PC-3 (cell line): ENCODE data around the gene HTR4. TPM values are rescaled to one million over a fixed set of nuclear protein-coding genes. Genes with fewer than 3 reads are reported as not detected.

ENCODE experiments used
- ATAC-seq: fragments of 200-7000 bp; cut with Tn5 transposase; 2 replicates; pipeline ENCODE4 v1.9.1; 2020; ENCODE audit warnings: mild to moderate bottlenecking, moderate library complexity
- BruUV-seq: library from RNA; stranded (reverse); fragments of 400-500 nt; replicated peaks from 2 replicates; lab custom pipeline; 2021; lab: Mats Ljungman, UMichigan
- CTCF ChIA-PET: fragments of 300-600 bp; sonication (Branson Sonifier 250); formaldehyde crosslinking; loops from one replicate; lab custom pipeline; 2022; ENCODE audit warnings: antibody characterized with exemption; lab: Charles Lee
- POLR2A ChIA-PET: fragments of 300-600 bp; sonication (Branson Sonifier 250); formaldehyde crosslinking; loops from one replicate; lab custom pipeline; 2022; ENCODE audit warnings: antibody characterized with exemption; ENCODE audit not compliant: unreplicated experiment; lab: Charles Lee
- DNase-seq: peaks from one replicate; pipeline ENCODE4 v3.0.0-alpha.2; 2015
- H2AFZ ChIP-seq: fragments of 300-600 bp; sonication (generic); 2 replicates; pipeline ENCODE4 v1.6.0; 2016; ENCODE audit warnings: antibody characterized with exemption, low read length
- H3F3A ChIP-seq: fragments of 300-600 bp; sonication (generic); one replicate; pipeline ENCODE4 v1.6.0; 2017; ENCODE audit warnings: antibody characterized with exemption, low read length, control low read depth, mild to moderate bottlenecking; ENCODE audit not compliant: unreplicated experiment
- H3K27ac ChIP-seq: fragments of 300-600 bp; sonication (generic); 2 replicates; pipeline ENCODE4 v1.5.1; 2016; ENCODE audit warnings: mild to moderate bottlenecking, low read length
- H3K27me3 ChIP-seq: fragments of 300-600 bp; sonication (generic); 2 replicates; pipeline ENCODE4 v1.6.1; 2016; ENCODE audit warnings: low read length, mixed read lengths
- H3K36me3 ChIP-seq: fragments of 300-600 bp; sonication (generic); 2 replicates; pipeline ENCODE4 v1.6.1; 2016; ENCODE audit warnings: low read depth, mixed run types, low read length, mixed read lengths
- H3K4me1 ChIP-seq: fragments of 300-600 bp; sonication (generic); 2 replicates; pipeline ENCODE4 v1.5.1; 2016; ENCODE audit warnings: low read length; ENCODE audit not compliant: insufficient read depth
- H3K4me2 ChIP-seq: fragments of 300-600 bp; sonication (generic); 2 replicates; pipeline ENCODE4 v1.6.0; 2016; ENCODE audit warnings: low read length
- H3K4me3 ChIP-seq: fragments of 300-600 bp; sonication (generic); 2 replicates; pipeline ENCODE4 v1.5.1; 2016; ENCODE audit warnings: mild to moderate bottlenecking, low read length, mixed read lengths
- H3K79me2 ChIP-seq: fragments of 300-600 bp; sonication (generic); 2 replicates; pipeline ENCODE4 v1.6.1; 2017; ENCODE audit warnings: low read length, mixed read lengths
- H3K9ac ChIP-seq: fragments of 300-600 bp; sonication (generic); 2 replicates; pipeline ENCODE4 v1.6.0; 2016; ENCODE audit warnings: mild to moderate bottlenecking, low read length
- H3K9me2 ChIP-seq: fragments of 300-600 bp; sonication (generic); replicated peaks from 2 replicates; pipeline ENCODE4 v1.6.1; 2016; ENCODE audit warnings: mixed run types, low read length, mixed read lengths
- H3K9me3 ChIP-seq: fragments of 300-600 bp; sonication (generic); 2 replicates; pipeline ENCODE4 v1.6.1; 2016; ENCODE audit warnings: low read length, mixed read lengths
- H4K20me1 ChIP-seq: fragments of 300-600 bp; sonication (generic); 2 replicates; pipeline ENCODE4 v1.6.1; 2016; ENCODE audit warnings: low read length, mixed read lengths
- CTCF ChIP-seq: fragments of 300-600 bp; sonication (generic); conservative IDR thresholded peaks from 2 replicates; pipeline ENCODE4 v1.5.1; 2017; ENCODE audit warnings: antibody characterized with exemption, low read depth, mild to moderate bottlenecking, low read length
- EZH2 ChIP-seq: fragments of 300-600 bp; sonication (generic); IDR thresholded peaks from one replicate; pipeline ENCODE4 v1.6.1; 2017; ENCODE audit warnings: antibody characterized with exemption, mild to moderate bottlenecking, low read length; ENCODE audit not compliant: unreplicated experiment
- EZH2phosphoT487 ChIP-seq: fragments of 300-600 bp; sonication (generic); IDR thresholded peaks from 2 replicates; pipeline ENCODE4 v1.6.1; 2018; ENCODE audit warnings: mild to moderate bottlenecking, antibody characterized with exemption, low read length, borderline replicate concordance
- intact Hi-C: fragments of 100-400 bp; cut with micrococcal nuclease; formaldehyde crosslinking; loops from 2 replicates; pipeline ENCODE4 v1.9.0; 2023
- total RNA-seq: library from RNA; depleted of rRNA; stranded (reverse); fragments of >200 nt; gene quantifications from 2 replicates; pipeline ENCODE4 v1.2.3, GENCODE V29; 2014

HTR4 gene
- total RNA-seq, 1 experiment from 2014 or later = not detected

DNA sequence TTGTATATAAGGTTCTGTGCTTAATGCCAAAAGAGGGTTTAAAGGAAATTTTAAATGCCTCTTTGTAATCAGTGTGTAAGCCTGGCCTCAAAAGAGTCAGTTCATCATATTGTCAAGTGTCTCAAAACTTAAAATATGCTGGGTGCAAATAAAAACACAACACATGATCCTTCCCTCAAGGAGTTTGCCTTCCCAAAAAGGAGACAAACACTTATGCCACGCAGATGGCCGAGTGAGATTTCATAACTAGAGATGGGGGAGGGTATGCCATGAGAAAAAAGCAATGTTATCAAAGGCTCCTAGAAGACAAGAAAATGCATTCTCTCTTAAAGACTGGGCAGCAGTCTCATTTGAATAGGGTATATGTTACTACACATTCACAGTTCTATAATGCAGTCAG is 215.4 kb downstream of the HTR4 start:
- intact Hi-C loops = no loop called here
- H4K20me1 ChIP-seq = no peaks in the 10 kb centered on the region
- no peak overlapping the region for H2AFZ ChIP-seq
- H3K4me1 ChIP-seq = no peaks in the 10 kb centered on the region
- H3K4me3 ChIP-seq = no peak overlapping the region
- TF ChIP-seq EZH2phosphoT487 (no peak), CTCF (no peak), EZH2 (no peak)
- H3K4me2 ChIP-seq = no peak overlapping the region
- DNase-seq = no peak
- POLR2A ChIA-PET = no interaction called here
- no peaks in the 10 kb centered on the region for H3F3A ChIP-seq
- no peak for ATAC-seq
- H3K27me3 ChIP-seq = no peaks in the 10 kb centered on the region
- H3K9ac ChIP-seq = no peak overlapping the region
- H3K79me2 ChIP-seq = no peaks in the 10 kb centered on the region
- H3K27ac ChIP-seq = no peak overlapping the region
- BruUV-seq = no TSS peak
- CTCF ChIA-PET = no interaction called here
- H3K36me3 ChIP-seq = peaks cover 16% of the 10 kb centered on the region
- H3K9me2 ChIP-seq = no peaks in the 10 kb centered on the region
- H3K9me3 ChIP-seq = no peaks in the 10 kb centered on the region

DNA sequence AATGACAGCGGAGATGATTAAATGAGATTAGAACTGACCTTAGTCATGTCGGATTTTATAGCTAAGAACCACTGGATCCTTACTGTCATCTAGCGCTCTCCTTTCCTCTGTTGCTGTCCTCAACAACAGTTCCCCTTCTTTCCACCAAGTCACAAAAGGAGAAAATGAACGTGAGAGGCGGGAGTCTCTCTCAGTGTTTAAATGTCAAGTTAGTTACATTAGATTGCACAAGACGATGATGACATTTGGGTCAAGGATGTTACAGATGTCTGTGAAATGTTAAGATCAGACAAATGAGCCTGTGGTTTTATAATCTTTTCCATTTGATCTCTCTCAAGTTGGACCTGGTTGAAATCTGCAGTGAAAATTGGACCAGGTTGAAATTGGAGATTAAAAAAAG is 217.1 kb downstream of the HTR4 start:
- no peak for TF ChIP-seq CTCF
- TF ChIP-seq EZH2 = no peak
- TF ChIP-seq EZH2phosphoT487 = no peak
- Histone ChIP-seq H3K9me3 (no peaks in the 10 kb centered on the region), H3K9ac (no peak overlapping the region), H3K79me2 (no peaks in the 10 kb centered on the region), H3K4me1 (no peaks in the 10 kb centered on the region), H3K9me2 (no peaks in the 10 kb centered on the region), H3K4me3 (no peak overlapping the region), H3K36me3 (peaks cover 22% of the 10 kb centered on the region), H3F3A (no peaks in the 10 kb centered on the region), H4K20me1 (no peaks in the 10 kb centered on the region), H3K27ac (no peak overlapping the region), H3K4me2 (no peak overlapping the region), H2AFZ (no peak overlapping the region), H3K27me3 (no peaks in the 10 kb centered on the region)
- DNase-seq (no peak), ATAC-seq (no peak)
- POLR2A ChIA-PET = interaction anchor here (0.6 kb wide), 1 partner anchor 1196 kb away, joined by 3 read pairs; no protein-coding TSS in a partner anchor
- no TSS peak for BruUV-seq
- intact Hi-C loops = no loop called here
- CTCF ChIA-PET = no interaction called here

DNA sequence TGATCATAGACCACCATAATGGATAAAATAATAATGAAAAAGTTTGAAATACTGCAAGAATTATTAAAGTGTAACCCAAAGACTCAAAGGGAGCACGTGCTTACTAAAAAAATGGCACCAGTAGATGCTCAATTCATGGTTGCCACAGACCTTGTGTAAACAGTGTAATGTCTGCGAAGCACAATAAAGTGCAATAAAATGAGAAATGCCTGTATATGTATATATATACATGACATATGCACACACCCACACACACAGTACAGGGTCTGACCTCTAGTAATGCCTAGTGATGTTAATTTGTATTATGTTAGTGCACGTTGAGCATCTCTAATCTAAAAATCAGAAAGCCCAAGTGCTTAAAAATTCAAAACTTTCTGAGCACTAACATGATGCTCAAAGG is 218.3 kb downstream of the HTR4 start:
- H3K9ac ChIP-seq = no peak overlapping the region
- intact Hi-C loops = no loop called here
- H3K27me3 ChIP-seq = no peaks in the 10 kb centered on the region
- no peak overlapping the region for H3K27ac ChIP-seq
- no peaks in the 10 kb centered on the region for H3K79me2 ChIP-seq
- no TSS peak for BruUV-seq
- no peaks in the 10 kb centered on the region for H3K9me3 ChIP-seq
- no peak overlapping the region for H3K4me3 ChIP-seq
- ATAC-seq (no peak; the same call in 1 of the 2 replicates), DNase-seq (no peak)
- H3K4me1 ChIP-seq = no peaks in the 10 kb centered on the region
- no peaks in the 10 kb centered on the region for H4K20me1 ChIP-seq
- CTCF ChIA-PET = no interaction called here
- H3K4me2 ChIP-seq = no peak overlapping the region
- peaks cover 16% of the 10 kb centered on the region for H3K36me3 ChIP-seq
- no peaks in the 10 kb centered on the region for H3K9me2 ChIP-seq
- TF ChIP-seq CTCF (no peak), EZH2 (no peak)
- H2AFZ ChIP-seq = no peak overlapping the region
- H3F3A ChIP-seq = no peaks in the 10 kb centered on the region
- POLR2A ChIA-PET = no interaction called here
